ENCODE measurements around the gene GOLPH3.
"Not testable (repeated sequence)": the region's sequence is repeated elsewhere in the genome, so short reads cannot be mapped to it uniquely, and the experiment has no call there.

The GOLPH3 gene

DNA sequence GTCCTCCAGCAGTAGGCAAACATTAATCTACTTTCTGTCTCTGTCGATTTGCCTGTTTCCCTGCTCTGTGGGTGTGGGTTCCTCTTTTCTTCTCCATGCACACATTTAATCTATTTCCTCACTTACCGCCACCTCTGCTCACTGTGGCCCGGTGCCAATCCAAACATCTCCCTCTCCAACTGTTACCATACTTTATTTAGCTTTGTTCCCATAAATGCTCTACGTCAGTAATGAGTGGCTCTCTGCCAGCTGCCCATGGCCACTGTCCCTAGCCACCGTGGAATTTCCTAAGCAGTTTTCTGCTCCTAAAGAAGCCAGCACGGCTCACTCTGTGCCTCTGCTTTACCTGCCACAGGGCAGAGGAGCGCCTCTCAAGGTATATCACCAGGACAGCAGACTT, 19.5 kb upstream of the GOLPH3 start:
- no peak for DNase-seq (ENCODE audit: low read depth)
- H3K4me3 ChIP-seq (ENCODE audit: low read depth, low read length): no peak overlapping the region
- TF ChIP-seq, protein P1, sequence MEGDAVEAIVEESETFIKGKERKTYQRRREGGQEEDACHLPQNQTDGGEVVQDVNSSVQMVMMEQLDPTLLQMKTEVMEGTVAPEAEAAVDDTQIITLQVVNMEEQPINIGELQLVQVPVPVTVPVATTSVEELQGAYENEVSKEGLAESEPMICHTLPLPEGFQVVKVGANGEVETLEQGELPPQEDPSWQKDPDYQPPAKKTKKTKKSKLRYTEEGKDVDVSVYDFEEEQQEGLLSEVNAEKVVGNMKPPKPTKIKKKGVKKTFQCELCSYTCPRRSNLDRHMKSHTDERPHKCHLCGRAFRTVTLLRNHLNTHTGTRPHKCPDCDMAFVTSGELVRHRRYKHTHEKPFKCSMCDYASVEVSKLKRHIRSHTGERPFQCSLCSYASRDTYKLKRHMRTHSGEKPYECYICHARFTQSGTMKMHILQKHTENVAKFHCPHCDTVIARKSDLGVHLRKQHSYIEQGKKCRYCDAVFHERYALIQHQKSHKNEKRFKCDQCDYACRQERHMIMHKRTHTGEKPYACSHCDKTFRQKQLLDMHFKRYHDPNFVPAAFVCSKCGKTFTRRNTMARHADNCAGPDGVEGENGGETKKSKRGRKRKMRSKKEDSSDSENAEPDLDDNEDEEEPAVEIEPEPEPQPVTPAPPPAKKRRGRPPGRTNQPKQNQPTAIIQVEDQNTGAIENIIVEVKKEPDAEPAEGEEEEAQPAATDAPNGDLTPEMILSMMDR (IDR thresholded peaks at IDR 0.05; ENCODE audit: low read depth, low read length, missing control alignments): no peak

DNA sequence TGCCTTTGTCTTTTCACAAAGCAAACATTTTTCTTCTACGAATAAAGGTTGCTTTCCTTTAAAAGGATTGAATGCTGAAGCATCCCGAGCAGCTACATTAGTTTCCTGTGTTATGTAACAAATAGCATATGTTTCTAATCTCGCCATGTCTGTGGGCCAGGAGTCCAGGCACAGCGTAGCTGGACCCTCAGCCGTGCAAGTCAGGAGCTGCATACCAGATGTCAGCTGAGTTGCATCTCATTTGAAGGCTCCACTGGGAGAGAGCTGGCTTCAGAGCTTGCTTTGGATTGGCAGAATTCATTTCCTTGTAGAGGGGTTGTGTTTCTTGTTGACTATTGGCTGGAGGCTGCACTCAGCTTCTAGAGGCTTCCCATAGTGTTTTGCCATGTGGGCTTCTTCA, 16.0 kb upstream of the GOLPH3 start:
- TF ChIP-seq, protein P1 (IDR thresholded peaks at IDR 0.05; ENCODE audit: low read depth, low read length, missing control alignments): no peak
- DNase-seq (ENCODE audit: low read depth): no peak
- no peak overlapping the region for H3K4me3 ChIP-seq (ENCODE audit: low read depth, low read length)

DNA sequence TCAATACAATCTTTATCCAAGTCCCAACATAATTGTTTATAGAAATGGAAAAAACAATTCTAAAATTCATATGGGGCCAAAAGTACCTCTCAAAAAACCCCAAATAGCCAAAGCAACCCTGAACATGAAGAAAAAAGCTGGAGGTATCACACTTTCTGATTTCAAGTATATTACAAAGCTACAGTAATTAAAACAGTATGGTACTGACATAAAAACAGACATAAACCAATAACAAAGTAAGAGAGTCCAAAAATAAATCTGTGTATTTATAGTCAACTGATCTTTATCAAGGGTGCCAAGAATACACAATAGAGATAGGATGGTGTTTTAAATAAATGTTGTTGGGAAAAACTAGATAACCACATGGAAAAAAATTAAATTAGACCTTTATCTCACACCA, 13.6 kb upstream of the GOLPH3 start:
- DNase-seq (ENCODE audit: low read depth): no peak
- TF ChIP-seq, protein P1 (IDR thresholded peaks at IDR 0.05; ENCODE audit: low read depth, low read length, missing control alignments): no peak

DNA sequence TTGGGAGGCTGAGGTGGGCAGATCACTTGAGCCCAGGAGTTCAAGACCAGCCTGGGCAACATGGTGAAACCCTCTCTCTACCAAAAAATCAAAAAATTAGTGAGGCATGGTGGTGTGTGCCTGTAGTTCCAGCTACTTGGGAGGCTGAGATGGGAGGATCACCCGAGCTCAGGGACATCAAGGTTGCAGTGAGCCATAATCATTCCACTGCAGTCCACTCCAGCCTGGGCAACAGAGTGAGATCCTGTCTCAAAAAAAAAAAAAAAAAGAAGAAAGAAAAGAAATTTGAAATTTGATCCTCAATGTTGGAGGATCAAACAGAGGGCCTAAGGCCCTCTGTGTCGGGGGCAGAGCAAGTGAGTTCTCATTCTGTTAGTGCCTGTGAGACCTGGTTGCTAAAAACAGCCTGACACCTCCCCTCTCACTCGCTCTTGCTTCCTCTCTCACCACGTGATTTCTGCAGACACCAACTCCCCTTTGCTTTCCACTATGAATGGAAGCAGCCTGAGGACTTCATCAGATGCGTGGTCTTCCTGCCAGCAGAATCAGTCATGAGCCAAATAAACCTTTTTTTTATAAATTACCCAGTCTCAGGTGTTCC, 8.4 kb upstream of the GOLPH3 start:
- no peak overlapping the region for H3K4me3 ChIP-seq (ENCODE audit: low read depth, low read length)
- DNase-seq (ENCODE audit: low read depth): peak; percentile 68
- TF ChIP-seq, protein P1 (IDR thresholded peaks at IDR 0.05; ENCODE audit: low read depth, low read length, missing control alignments): no peak

More for the DNA sequence above, 13.6 kb upstream of the GOLPH3 start:
- no peak overlapping the region for H3K4me3 ChIP-seq (ENCODE audit: low read depth, low read length)

DNA sequence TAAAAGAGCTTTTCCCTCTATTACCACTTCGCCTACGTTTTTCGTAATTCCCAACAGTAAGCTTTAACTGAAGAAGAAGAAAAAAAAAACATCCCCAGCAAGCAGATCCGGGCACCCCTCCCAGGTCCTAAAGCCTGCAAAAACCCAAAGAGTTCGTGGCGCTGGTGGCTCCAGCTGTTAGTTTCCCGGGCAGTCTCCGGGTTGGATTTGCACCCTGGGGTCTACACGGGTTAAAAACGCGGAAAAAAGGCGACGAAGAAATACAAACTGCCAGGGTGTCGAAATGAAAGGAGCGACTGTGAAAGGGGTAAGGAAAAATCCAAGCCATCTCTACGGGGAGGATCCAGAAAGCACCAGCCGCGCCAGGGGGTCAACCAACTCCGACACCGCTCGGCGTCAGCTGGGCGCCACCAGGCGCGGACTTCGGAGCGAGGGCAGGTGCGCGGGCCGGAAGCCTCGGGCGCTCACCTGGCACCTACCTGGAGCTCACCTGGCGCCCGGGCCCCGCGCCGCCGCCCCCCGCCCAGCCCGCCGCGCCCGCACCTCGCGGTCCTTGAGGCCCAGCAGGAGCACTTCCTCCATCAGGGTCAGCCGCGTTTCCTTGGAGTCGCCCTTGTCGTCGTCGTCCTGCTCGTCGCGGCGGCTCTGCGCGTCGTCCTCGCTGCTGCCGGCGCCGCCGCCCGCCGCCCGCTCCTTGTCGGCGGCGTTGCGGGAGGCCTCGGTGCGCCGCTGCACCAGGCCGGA, 680 bp downstream of the GOLPH3 start:
- peak overlapping the region; percentile 83 for H3K4me3 ChIP-seq (ENCODE audit: low read depth, low read length)
- no peak for DNase-seq (ENCODE audit: low read depth)
- TF ChIP-seq, protein P1 (IDR thresholded peaks at IDR 0.05; ENCODE audit: low read depth, low read length, missing control alignments): no peak

DNA sequence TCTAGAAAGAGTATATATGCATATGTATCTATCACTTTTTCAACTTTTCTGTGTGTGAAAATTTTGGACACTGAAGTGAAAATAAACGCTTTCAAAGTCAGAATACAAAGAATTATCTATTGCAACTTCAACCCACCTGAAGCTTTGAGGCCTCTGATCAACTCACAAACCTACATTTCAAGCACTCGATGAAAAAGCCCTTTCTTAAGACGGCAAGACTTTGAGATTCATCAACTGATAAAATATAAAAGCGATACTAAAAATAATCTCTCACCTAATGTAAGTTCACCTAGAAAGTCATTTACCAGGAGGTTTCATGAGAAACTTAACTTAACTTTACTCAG, 1.2 kb downstream of the GOLPH3 start:
- TF ChIP-seq, protein P1 (IDR thresholded peaks at IDR 0.05; ENCODE audit: low read depth, low read length, missing control alignments): no peak
- no peak for DNase-seq (ENCODE audit: low read depth)
- peak overlapping the region; percentile 83 for H3K4me3 ChIP-seq (ENCODE audit: low read depth, low read length)

DNA sequence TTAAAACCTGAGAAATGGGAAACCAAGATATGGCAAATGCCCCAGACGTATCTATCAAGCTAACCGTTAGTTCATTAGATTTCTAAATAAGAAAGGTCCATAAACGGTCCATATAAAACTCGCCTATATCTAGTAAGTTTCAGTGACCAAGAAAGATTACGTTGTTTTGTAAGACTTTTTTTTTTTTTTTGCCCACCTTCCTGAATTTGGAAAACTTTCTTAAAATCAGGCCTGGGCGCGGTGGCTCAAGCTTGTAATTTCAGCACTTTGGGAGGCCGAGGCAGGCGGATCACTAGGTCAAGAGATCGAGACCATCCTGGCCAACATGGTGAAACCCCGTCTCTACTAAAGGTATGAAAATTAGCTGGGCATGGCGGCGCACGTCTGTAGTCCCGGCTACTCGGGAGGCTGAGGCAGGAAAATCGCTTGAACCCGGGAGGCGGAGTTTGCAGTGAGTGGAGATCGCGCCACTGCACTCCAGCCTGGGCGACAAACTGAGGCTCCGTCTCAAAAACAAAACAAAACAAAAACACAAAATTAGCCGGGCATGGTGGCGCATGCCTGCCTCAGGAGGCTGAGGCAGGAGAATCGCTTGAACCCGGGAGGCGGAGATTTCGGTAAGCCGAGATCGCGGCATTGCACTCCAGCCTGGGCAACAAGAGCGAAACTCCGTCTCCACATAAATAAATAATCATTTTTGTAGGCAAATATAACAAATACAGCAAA, 1.8 kb downstream of the GOLPH3 start:
- H3K4me3 ChIP-seq (ENCODE audit: low read depth, low read length): peak overlapping the region; percentile 83
- not testable (repeated sequence) for DNase-seq (ENCODE audit: low read depth)
